Right cardiac atrium (tissue), 5 donors: ENCODE measurements around the gene EPS15. TPM values are rescaled to one million over a fixed set of nuclear protein-coding genes. Genes with fewer than 3 reads are reported as not detected.
"Not testable (repeated sequence)": the region's sequence is repeated elsewhere in the genome, so short reads cannot be mapped to it uniquely, and the experiment has no call there.

Source experiments
- ATAC-seq, 2 donors: fragments of 200-7000 bp; cut with Tn5 transposase; one replicate each; pipeline versions ENCODE4 v1.8.0 to v1.9.1; 2020; ENCODE audit warnings: moderate library complexity in 2 of 2, mild to moderate bottlenecking in 1 of 2
- DNase-seq, 3 donors: peaks; one replicate each; pipeline ENCODE4 v3.0.0-alpha.2; 2020
- H3K27ac ChIP-seq: one replicate; pipeline ENCODE4 v1.5.1; 2013; ENCODE audit warnings: mild to moderate bottlenecking, low read length, control low read depth, moderate library complexity
- H3K27me3 ChIP-seq: one replicate; pipeline ENCODE4 v1.6.1; 2013; ENCODE audit not compliant: control insufficient read depth, insufficient read depth
- H3K4me1 ChIP-seq: one replicate; pipeline ENCODE4 v1.6.1; 2013; ENCODE audit warnings: low read length; ENCODE audit not compliant: control insufficient read depth, insufficient read depth
- H3K4me3 ChIP-seq: one replicate; pipeline ENCODE4 v1.5.1; 2013; ENCODE audit warnings: low read length, control low read depth
- H3K9me3 ChIP-seq: one replicate; pipeline ENCODE4 v1.6.1; 2013; ENCODE audit warnings: low read length; ENCODE audit not compliant: control insufficient read depth
- WGBS: extraction: QIAGEN DNeasy Blood & Tissue Kit; methylation state at CpG from one replicate; pipeline ENCODE4 v1.1.7; 2013; 5-methylcytosine and 5-hydroxymethylcytosine counted together
- intact Hi-C, 4 donors: fragments of 100-400 bp; cut with DNase I; formaldehyde crosslinking; loops; one replicate each; pipeline versions ENCODE4 v1.11.0 to v1.14.0; 2022 to 2023
- polyA plus RNA-seq: library from polyadenylated mRNA; stranded (reverse); fragments of 200-250 nt; gene quantifications from one replicate; pipeline ENCODE4 v1.2.3, GENCODE V29; 2013
- total RNA-seq, 4 donors: library from RNA; stranded (reverse); fragmentation: NEBNext Ultra II Directional; extraction: Animal tissue kit (Norgen Biotek cat#: 25700); gene quantifications; one replicate each; pipeline ENCODE4 v1.2.1, GENCODE V29; 2021
- donor health status: healthy with polysubstance abuse.
- donor health status: DM: no; HTN: yes; CAD: no.
- donor health status: DM: no; HTN: no; CAD: no.
- donor health status: DM: no; HTN: yes; CAD: no; lungs with severe emphysema.
- donor health status: DM: yes; HTN: yes; CAD: no.

The EPS15 gene
- total and polyA plus RNA-seq, 5 donors, result 26.0 to 87.5 (median 74.4) TPM

- H3K9me3 ChIP-seq, result no peaks in the 10 kb centered on the region
- no peak for DNase-seq
- H3K27me3 ChIP-seq, result no peaks in the 10 kb centered on the region
- H3K4me1 ChIP-seq, result peaks cover 6% of the 10 kb centered on the region
- 64% methylated on average over 3 of the region's 3 CpGs for WGBS
- H3K27ac ChIP-seq, result no peak overlapping the region
- intact Hi-C loops, result no loop called here
- no peak for ATAC-seq
- H3K4me3 ChIP-seq, result no peak overlapping the region
These were observed 29.6 kb downstream of the EPS15 start for GRCh38 chr1:51489472-51489871.

DNA sequence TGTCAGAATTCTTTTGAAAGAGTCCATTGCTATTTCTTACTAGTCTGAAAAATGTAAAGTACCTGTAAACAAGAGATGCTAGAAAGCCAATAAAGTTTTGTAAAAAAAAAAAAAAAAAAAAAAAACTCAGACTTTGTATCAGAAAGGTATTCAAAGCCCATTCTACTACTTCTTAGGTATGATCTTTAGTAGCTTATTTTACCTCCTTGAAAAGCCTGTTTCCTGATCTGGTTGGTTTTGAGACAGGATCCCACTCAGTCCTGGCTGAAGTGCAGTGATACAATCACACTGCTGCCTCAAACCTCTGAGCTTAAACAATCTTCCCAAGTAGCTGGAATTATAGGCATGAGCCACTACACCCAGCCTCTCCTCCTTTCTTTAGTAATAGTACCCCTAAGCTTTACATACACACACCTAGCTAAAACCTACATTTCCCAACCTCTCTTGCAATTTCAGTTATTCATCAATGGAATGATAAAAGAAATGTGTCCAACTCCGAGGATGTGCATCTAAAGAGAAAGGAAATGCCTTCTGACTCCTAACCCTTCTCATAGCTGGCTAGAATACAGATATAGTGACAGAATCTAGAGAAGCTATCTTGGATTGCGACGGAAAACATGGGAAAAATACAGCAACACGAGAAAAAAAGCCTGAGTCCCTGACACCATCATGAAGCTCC, 30.6 kb downstream of the EPS15 start:
- intact Hi-C loops, result no loop called here
- Histone ChIP-seq H3K27ac (no peak overlapping the region), H3K9me3 (no peaks in the 10 kb centered on the region), H3K27me3 (no peaks in the 10 kb centered on the region), H3K4me1 (peaks cover 6% of the 10 kb centered on the region), H3K4me3 (no peak overlapping the region)
- WGBS, result 29% methylated on average over 4 of the region's 4 CpGs
- DNase-seq (no peak), ATAC-seq (peak; percentile 47 to 48)

GRCh38 chr1:51487628-51488027, 31.4 kb downstream of the EPS15 start:
- ATAC-seq, result peak; percentile 77 to 78

DNA sequence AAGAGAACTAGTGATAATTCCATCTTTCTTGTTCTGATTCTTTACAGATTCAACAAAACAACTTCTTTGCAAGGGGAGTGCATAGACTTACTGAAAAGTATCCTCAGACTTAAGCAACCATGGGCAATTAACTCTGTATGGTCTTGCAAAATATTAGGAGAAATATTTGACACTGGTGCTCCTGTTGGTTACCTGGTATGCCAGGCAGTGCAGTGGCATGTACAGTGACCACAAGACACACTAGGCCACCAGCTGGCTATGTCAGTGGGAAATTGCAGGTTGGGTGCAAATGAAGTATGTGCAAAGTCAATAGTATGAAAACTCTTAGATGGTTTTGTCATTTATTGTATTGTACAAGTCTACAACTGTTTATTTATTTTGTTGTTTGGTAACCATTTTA, 34.5 kb downstream of the EPS15 start:
- Histone ChIP-seq H3K4me1 (peaks cover 4% of the 10 kb centered on the region), H3K27ac (no peak overlapping the region), H3K4me3 (no peak overlapping the region), H3K9me3 (no peaks in the 10 kb centered on the region), H3K27me3 (no peaks in the 10 kb centered on the region)
- DNase-seq (no peak), ATAC-seq (no peak)
- intact Hi-C loops, result no loop called here

More at GRCh38 chr1:51487628-51488027, 31.4 kb downstream of the EPS15 start:
- no peak overlapping the region for H3K4me3 ChIP-seq
- H3K27me3 ChIP-seq, result no peaks in the 10 kb centered on the region
- H3K27ac ChIP-seq, result no peak overlapping the region
- intact Hi-C loops, result no loop called here
- WGBS, result 59% methylated on average over 1 of the region's 1 CpG
- H3K4me1 ChIP-seq, result peaks cover 7% of the 10 kb centered on the region
- no peak for DNase-seq
- H3K9me3 ChIP-seq, result no peaks in the 10 kb centered on the region

DNA sequence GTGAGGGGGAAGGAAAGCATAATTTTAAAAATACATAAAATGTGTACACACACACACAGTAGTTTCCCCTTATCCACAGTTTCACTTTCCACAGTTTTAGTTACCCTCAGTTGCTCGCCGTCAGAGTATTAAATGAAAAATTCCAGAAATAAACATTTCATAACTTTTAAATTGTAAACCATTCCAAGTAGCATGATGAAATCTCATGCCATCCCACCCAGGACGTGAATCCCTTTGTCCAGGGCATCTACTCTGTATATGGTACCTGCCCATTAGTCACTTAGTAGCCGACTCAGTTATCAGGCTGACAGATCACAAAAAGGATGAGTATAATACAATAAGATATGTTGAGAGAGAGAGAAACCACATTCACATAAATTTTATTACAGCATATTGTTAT, 36.2 kb downstream of the EPS15 start:
- Histone ChIP-seq H3K27me3 (no peaks in the 10 kb centered on the region), H3K4me1 (peaks cover 1% of the 10 kb centered on the region), H3K9me3 (no peaks in the 10 kb centered on the region), H3K4me3 (no peak overlapping the region), H3K27ac (no peak overlapping the region)
- ATAC-seq, result no peak
- WGBS, result 78% methylated on average over 4 of the region's 4 CpGs
- intact Hi-C loops, result no loop called here
- DNase-seq, result no peak

DNA sequence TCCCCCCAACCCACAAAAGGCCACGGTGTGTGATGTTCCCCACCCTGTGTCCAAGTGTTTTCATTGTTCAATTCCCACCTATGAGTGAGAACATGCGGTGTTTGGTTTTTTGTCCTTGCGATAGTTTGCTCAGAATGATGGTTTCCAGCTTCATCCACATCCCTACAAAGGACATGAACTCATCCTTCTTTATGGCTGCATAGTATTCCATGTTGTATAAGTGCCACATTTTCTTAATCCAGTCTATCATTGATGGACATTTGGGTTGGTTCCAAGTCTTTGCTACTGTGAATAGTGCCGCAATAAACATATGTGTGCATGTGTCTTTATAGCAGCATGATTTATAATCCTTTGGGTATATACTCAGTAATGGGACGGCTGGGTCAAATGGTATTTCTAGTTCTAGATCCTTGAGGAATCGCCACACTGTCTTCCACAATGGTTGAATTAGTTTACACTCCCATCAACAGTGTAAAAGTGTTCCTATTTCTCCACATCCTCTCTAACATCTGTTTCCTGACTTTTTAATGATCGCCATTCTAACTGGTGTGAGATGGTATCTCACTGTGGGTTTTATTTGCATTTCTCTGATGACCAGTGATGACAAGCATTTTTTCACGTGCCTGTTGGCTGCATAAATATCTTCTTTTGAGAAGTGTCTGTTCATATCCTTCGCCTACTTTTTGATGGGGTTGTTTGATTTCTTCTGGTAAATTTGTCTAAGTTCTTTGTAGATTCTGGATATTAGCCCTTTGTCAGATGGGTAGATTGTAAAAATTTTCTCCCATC, 44.0 kb downstream of the EPS15 start:
- intact Hi-C loops, H3K9me3 ChIP-seq, DNase-seq, H3K27me3 ChIP-seq, H3K4me1 ChIP-seq, H3K4me3 ChIP-seq, H3K27ac ChIP-seq, ATAC-seq: not testable (repeated sequence)
- 90% methylated on average over 9 of the region's 9 CpGs for WGBS

DNA sequence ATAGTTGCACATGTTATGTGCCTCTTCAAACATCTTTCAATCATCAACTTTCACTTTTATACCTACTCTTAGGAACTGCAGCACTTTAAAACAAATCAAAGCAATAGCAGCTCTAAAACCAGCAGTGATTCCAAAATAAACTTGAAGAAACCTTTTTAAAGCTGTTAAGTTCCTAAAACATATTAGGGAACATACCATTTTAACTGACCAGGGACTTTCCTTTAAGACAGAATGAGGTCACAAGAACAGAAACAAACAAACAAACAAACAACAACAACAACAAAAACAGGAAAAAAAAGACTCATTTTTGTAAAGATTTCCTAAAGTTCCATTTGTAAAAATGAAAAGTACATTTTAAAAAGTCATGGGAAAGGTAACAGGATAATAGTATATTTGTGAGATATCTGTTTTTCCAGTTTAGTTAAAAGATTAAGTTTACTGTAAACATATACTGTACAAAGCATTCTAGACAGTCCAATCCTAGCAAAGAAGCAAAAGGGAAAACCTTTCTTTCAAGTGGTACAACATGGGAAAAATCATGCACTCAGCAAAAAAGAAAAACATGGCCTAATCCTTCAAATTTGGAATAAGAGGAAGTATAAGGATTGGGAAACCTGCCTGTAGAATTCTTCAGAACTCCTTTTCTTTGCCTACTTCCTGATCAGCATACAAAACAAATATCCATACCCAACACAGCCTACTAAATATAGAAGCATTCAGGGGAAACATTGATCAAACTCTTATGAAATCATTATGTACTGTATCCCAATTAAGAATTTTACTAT, 45.5 kb downstream of the EPS15 start:
- Histone ChIP-seq H3K4me1 (peaks cover 3% of the 10 kb centered on the region), H3K9me3 (no peaks in the 10 kb centered on the region), H3K27me3 (no peaks in the 10 kb centered on the region), H3K27ac (no peak overlapping the region), H3K4me3 (no peak overlapping the region)
- DNase-seq (no peak), ATAC-seq (no peak)
- intact Hi-C loops, result no loop called here

DNA sequence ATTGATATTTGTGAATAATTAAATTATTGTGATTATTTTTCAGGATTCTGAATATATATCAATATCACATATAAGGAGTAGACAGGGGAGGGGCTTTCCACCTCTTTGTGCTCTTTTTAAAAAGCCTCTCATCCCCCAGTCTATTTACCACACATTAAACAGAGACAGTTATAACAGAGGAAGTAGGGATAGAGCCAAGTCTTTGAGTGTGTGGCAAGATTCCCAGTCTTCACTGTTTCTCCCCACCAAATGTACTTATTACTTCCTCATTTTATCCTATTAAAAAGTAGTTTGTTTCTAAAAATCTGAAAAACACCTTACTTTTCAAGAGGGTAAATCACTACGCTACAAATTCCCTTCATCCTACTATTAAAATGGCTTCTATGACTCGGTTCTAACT, 46.7 kb downstream of the EPS15 start:
- H3K27me3 ChIP-seq, result no peaks in the 10 kb centered on the region
- no peak overlapping the region for H3K4me3 ChIP-seq
- ATAC-seq, result peak; percentile 71 to 81
- no peaks in the 10 kb centered on the region for H3K9me3 ChIP-seq
- DNase-seq, result no peak
- peaks cover 3% of the 10 kb centered on the region for H3K4me1 ChIP-seq
- H3K27ac ChIP-seq, result no peak overlapping the region
- intact Hi-C loops, result no loop called here
- 44% methylated on average over 2 of the region's 2 CpGs for WGBS

- WGBS, result 53% methylated on average over 3 of the region's 3 CpGs
- DNase-seq (no peak), ATAC-seq (no peak)
- Histone ChIP-seq H3K9me3 (no peaks in the 10 kb centered on the region), H3K4me3 (no peak overlapping the region), H3K4me1 (peaks cover 3% of the 10 kb centered on the region), H3K27me3 (no peaks in the 10 kb centered on the region), H3K27ac (no peak overlapping the region)
- intact Hi-C loops, result no loop called here
These were observed 49.5 kb downstream of the EPS15 start for GRCh38 chr1:51469518-51469917.

GRCh38 chr1:51464828-51465227, 54.2 kb downstream of the EPS15 start:
- 97% methylated on average over 3 of the region's 3 CpGs for WGBS
- no peak for DNase-seq
- Histone ChIP-seq H3K27me3 (no peaks in the 10 kb centered on the region), H3K4me3 (no peak overlapping the region), H3K27ac (no peak overlapping the region), H3K4me1 (no peaks in the 10 kb centered on the region), H3K9me3 (no peaks in the 10 kb centered on the region)
- ATAC-seq, result no peak
- intact Hi-C loops, result no loop called here

- no peaks in the 10 kb centered on the region for H3K9me3 ChIP-seq
- intact Hi-C loops, result no loop called here
- DNase-seq (no peak), ATAC-seq (no peak)
- H3K4me3 ChIP-seq, result no peak overlapping the region
- H3K27me3 ChIP-seq, result no peaks in the 10 kb centered on the region
- no peaks in the 10 kb centered on the region for H3K4me1 ChIP-seq
- WGBS, result 95% methylated on average over 1 of the region's 1 CpG
- no peak overlapping the region for H3K27ac ChIP-seq
These were observed 55.5 kb downstream of the EPS15 start for GRCh38 chr1:51463561-51463960.
